ENCODE data around the gene NOS1AP. TPM values are rescaled to one million over a fixed set of nuclear protein-coding genes. Genes with fewer than 3 reads are reported as not detected.

Gene NOS1AP
- total and polyA plus RNA-seq, 3 experiments from 2014 or later = 0.07 TPM; not detected in 2

DNA sequence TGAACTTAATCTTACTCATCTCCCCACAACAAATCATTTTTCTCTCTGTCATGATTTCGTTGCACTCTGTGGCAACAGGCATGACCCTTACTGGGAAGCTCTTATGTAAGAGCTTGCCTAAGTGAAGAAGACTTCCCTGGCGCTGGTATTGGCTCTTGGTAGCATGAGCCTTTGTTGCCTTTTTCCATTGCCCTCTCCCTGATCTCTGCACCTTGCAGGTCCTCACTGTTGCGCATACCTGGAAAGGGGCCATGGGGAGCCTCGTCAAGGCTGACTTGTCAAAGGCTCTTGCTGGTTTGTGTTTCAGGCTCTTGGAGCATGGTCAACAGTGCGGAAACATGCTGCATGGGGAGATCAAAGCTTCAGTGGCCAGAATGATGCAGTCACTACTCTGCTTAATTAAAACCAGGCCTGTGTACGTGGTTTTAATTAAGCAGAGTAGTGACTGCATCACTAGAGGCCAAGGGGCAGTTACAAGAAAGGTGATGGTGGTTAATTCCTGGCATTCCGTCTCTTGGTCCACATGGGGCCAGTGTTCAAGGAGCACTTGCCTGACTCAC, 165.8 kb downstream of the NOS1AP start:
- ChIA-PET CTCF (no interaction called here), POLR2A (no interaction called here)
- no peak overlapping the region for H3K4me3 Mint-ChIP-seq
- Histone ChIP-seq H3K36me3 (ENCODE audit: insufficient read depth, low read length) (no peaks in the 10 kb centered on the region), H3K27me3 (ENCODE audit: insufficient read depth, low read length, poor library complexity, severe bottlenecking) (no peaks in the 10 kb centered on the region), H3K27ac (ENCODE audit: low read depth, low read length) (no peak overlapping the region), H3K4me3 (ENCODE audit: low read length) (no peak overlapping the region), H3K4me1 (ENCODE audit: insufficient read depth, low read length) (no peaks in the 10 kb centered on the region), H3K9me3 (ENCODE audit: low read length) (no peaks in the 10 kb centered on the region)
- H3K9me3 Mint-ChIP-seq = no peaks in the 10 kb centered on the region
- H3K36me3 Mint-ChIP-seq = no peaks in the 10 kb centered on the region
- no peaks in the 10 kb centered on the region for H3K4me1 Mint-ChIP-seq
- H3K27me3 Mint-ChIP-seq = peaks cover 5 to 27% of the 10 kb centered on the region in 2 donors
- no peak overlapping the region for H3K27ac Mint-ChIP-seq
- no peak for DNase-seq

DNA sequence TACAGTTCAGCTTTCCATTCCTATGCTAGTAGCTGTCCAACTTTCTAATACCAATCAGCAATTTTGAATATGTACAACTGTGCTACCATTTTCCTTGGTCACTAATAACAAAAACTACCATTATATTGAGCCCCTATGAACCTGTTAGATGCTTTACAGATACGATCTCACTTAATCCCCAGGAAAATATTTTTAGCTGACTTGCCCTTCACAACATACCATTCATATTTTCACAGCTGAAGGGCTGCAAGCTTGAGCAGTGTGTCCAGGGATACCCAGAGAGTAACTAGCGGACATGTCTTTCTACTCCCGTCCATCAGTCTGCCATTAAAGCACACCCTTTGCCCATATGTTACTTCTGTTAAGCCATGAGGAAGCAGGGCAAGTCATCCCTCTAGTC, 166.7 kb downstream of the NOS1AP start:
- peaks cover 5 to 32% of the 10 kb centered on the region in 2 donors for H3K27me3 Mint-ChIP-seq
- Histone ChIP-seq H3K36me3 (ENCODE audit: insufficient read depth, low read length) (no peaks in the 10 kb centered on the region), H3K27ac (ENCODE audit: low read depth, low read length) (no peak overlapping the region), H3K27me3 (ENCODE audit: insufficient read depth, low read length, poor library complexity, severe bottlenecking) (no peaks in the 10 kb centered on the region), H3K4me1 (ENCODE audit: insufficient read depth, low read length) (no peaks in the 10 kb centered on the region), H3K9me3 (ENCODE audit: low read length) (no peaks in the 10 kb centered on the region), H3K4me3 (ENCODE audit: low read length) (no peak overlapping the region)
- no peaks in the 10 kb centered on the region for H3K9me3 Mint-ChIP-seq
- no peaks in the 10 kb centered on the region for H3K4me1 Mint-ChIP-seq
- H3K4me3 Mint-ChIP-seq = no peak overlapping the region
- no peak for DNase-seq
- CTCF ChIA-PET = no interaction called here
- no peak overlapping the region for H3K27ac Mint-ChIP-seq
- POLR2A ChIA-PET = no interaction called here
- H3K36me3 Mint-ChIP-seq = no peaks in the 10 kb centered on the region

DNA sequence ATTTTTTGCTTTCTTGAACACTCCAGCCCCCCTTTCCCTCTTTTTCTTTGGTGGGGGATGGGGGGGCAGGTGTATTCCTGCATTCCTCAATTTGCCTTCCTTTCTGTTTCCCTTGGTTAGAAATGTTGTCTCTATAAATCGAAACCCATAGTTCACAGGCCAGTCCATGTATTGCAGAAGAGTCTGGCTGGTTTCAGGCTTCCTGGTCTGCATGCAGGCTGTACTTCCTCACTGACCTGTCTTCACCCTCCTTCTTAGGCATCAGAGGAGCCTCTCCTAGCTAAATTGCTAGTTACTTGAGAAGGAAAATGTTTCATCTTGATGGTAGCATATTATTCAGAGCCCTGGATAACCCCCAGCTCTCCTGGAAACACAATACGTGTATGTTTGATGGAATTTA, 167.1 kb downstream of the NOS1AP start:
- Histone ChIP-seq H3K27ac (ENCODE audit: low read depth, low read length) (no peak overlapping the region), H3K4me3 (ENCODE audit: low read length) (no peak overlapping the region), H3K27me3 (ENCODE audit: insufficient read depth, low read length, poor library complexity, severe bottlenecking) (no peaks in the 10 kb centered on the region), H3K36me3 (ENCODE audit: insufficient read depth, low read length) (no peaks in the 10 kb centered on the region), H3K9me3 (ENCODE audit: low read length) (no peaks in the 10 kb centered on the region), H3K4me1 (ENCODE audit: insufficient read depth, low read length) (no peaks in the 10 kb centered on the region)
- no peak overlapping the region for H3K27ac Mint-ChIP-seq
- H3K36me3 Mint-ChIP-seq = no peaks in the 10 kb centered on the region
- H3K4me1 Mint-ChIP-seq = no peaks in the 10 kb centered on the region
- H3K9me3 Mint-ChIP-seq = no peaks in the 10 kb centered on the region
- no peak overlapping the region for H3K4me3 Mint-ChIP-seq
- CTCF ChIA-PET = no interaction called here
- POLR2A ChIA-PET = no interaction called here
- DNase-seq = no peak
- H3K27me3 Mint-ChIP-seq = peaks cover 5 to 32% of the 10 kb centered on the region in 2 donors

DNA sequence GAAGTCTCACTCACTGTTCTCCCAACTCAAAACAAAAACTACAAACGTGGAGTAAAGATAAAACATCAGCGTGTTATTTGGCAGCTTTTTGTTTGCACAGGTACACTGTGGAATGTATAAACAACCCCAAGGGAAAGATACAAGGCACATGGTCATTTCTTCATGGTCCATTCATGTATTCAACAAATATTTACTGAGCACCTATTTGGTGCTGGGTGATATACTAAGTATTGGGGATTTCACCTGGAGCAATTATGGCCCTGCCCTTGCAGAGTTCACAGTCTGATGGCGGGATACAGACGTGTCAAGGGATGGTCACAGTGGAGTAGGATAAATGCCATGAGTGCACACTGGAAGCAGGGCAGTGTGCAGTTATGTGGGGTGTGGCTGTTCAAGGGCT, 171.1 kb downstream of the NOS1AP start:
- no peaks in the 10 kb centered on the region for H3K36me3 ChIP-seq (ENCODE audit: insufficient read depth, low read length)

DNA sequence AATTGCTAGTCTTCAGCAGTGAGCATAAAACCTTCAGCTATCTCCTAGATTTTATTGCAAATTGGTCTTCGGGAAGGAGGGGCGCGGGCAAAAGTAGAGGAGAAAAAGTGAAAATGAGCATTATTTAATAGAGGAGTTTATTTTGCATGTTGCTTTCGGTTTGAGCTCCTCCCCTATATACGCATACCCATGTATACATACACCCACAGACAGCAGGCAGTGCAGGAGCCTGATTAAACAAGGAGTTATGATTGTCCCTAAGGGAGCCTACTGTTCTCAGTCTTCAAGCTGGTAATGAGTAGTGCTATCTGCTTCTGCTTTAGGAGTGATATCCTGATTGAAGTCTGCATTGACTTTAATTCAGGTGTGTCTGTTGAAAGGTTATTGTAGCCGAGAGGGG, 173.3 kb downstream of the NOS1AP start:
- no peaks in the 10 kb centered on the region for H3K36me3 Mint-ChIP-seq
- no peak overlapping the region for H3K4me3 Mint-ChIP-seq
- Histone ChIP-seq H3K4me3 (ENCODE audit: low read length) (no peak overlapping the region), H3K27me3 (ENCODE audit: insufficient read depth, low read length, poor library complexity, severe bottlenecking) (peaks cover 5% of the 10 kb centered on the region), H3K36me3 (ENCODE audit: insufficient read depth, low read length) (no peaks in the 10 kb centered on the region), H3K9me3 (ENCODE audit: low read length) (no peaks in the 10 kb centered on the region), H3K27ac (ENCODE audit: low read depth, low read length) (no peak overlapping the region), H3K4me1 (ENCODE audit: insufficient read depth, low read length) (no peaks in the 10 kb centered on the region)
- ChIA-PET CTCF (no interaction called here), POLR2A (no interaction called here)
- H3K27me3 Mint-ChIP-seq = peaks cover 2 to 19% of the 10 kb centered on the region in 2 donors
- H3K9me3 Mint-ChIP-seq = no peaks in the 10 kb centered on the region
- no peak for DNase-seq
- no peaks in the 10 kb centered on the region for H3K4me1 Mint-ChIP-seq
- H3K27ac Mint-ChIP-seq = no peak overlapping the region

More for the DNA sequence above, 171.1 kb downstream of the NOS1AP start:
- no peaks in the 10 kb centered on the region for H3K36me3 Mint-ChIP-seq
- no peak overlapping the region for H3K27ac Mint-ChIP-seq
- Histone ChIP-seq H3K27ac (ENCODE audit: low read depth, low read length) (no peak overlapping the region), H3K27me3 (ENCODE audit: insufficient read depth, low read length, poor library complexity, severe bottlenecking) (peaks cover 5% of the 10 kb centered on the region), H3K4me1 (ENCODE audit: insufficient read depth, low read length) (no peaks in the 10 kb centered on the region), H3K9me3 (ENCODE audit: low read length) (no peaks in the 10 kb centered on the region), H3K4me3 (ENCODE audit: low read length) (no peak overlapping the region)
- H3K9me3 Mint-ChIP-seq = no peaks in the 10 kb centered on the region
- peaks cover 5 to 34% of the 10 kb centered on the region in 2 donors for H3K27me3 Mint-ChIP-seq
- POLR2A ChIA-PET = no interaction called here
- no peak for DNase-seq
- no peaks in the 10 kb centered on the region for H3K4me1 Mint-ChIP-seq
- CTCF ChIA-PET = no interaction called here
- no peak overlapping the region for H3K4me3 Mint-ChIP-seq

DNA sequence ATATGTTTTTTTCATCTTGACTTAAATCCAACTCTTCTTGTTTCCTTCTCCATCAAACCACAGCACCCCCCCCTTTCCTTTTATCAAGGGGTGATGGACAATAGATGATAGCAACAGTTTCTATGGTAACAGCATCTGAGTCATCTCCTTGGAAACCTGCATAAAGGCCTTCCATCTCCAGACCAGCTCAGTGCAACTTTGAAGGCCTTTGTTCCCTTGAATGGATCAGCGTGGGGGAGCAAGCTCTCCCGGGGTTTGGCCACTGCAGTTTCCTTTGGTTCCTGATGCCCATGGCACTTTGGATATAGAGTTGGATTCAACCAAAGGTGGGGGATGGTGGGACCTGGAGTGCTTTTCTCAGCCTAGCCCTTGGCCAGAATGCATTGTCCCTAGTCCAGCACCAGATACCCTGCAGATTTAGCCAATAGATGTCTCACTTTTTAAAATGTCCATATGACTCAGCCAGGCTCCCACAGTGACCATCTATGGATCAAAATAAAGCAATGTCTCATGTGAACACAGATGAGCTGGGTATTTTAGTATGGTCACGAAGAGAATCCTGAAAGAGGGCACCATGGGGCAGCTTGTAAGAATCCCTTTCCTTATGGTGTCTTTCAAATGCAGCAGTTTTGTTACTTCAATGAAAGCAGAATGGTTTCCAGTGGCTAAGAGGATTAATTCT, 179.5 kb downstream of the NOS1AP start:
- H3K9me3 Mint-ChIP-seq = no peaks in the 10 kb centered on the region
- ChIA-PET POLR2A (no interaction called here), CTCF (no interaction called here)

DNA sequence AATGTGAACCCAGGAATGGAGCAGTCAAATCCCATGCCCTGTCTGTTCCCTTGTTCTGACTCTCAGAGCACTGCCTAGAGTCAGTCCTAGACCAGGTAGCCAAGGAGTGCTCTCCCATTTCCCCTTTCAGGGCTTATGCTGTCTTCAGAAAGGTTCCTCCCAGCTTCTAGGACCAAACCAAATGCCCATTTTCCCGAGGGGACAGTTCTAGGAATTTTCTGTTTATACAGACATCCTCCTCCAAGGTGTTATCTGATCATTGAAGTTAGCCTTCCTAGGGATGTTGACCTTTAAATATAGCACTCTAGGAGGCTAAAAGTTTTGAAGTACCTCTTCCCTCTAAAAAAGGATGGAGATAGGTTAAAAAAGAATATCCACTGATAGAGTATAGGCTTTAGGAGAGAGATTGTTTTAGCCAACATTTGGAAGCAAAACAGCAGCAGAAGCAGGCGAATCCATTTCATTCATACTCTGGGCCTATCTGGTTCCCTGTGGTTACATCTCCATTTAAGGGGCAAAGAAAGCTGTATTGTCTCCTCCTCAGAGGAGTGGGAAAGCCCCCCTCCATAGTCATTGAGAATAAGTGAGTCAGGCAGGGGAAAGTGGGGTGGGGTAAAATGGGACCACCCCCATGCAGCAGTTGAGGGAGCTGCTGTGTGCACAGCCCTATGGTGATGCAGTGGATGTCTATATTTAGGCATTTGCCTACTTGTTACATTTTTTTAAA, 180.7 kb downstream of the NOS1AP start:
- no peaks in the 10 kb centered on the region for H3K36me3 ChIP-seq (ENCODE audit: insufficient read depth, low read length)
- POLR2A ChIA-PET = no interaction called here
- H3K4me3 ChIP-seq (ENCODE audit: low read length) = no peak overlapping the region
- H3K27me3 ChIP-seq (ENCODE audit: insufficient read depth, low read length, poor library complexity, severe bottlenecking) = no peaks in the 10 kb centered on the region
- no peak overlapping the region for H3K4me3 Mint-ChIP-seq
- no peak overlapping the region for H3K27ac ChIP-seq (ENCODE audit: low read depth, low read length)
- H3K4me1 ChIP-seq (ENCODE audit: insufficient read depth, low read length) = no peaks in the 10 kb centered on the region
- H3K9me3 ChIP-seq (ENCODE audit: low read length) = no peaks in the 10 kb centered on the region
- no peak overlapping the region for H3K27ac Mint-ChIP-seq
- no peaks in the 10 kb centered on the region for H3K36me3 Mint-ChIP-seq
- H3K27me3 Mint-ChIP-seq = peaks cover 5 to 11% of the 10 kb centered on the region in 2 donors
- no peaks in the 10 kb centered on the region for H3K4me1 Mint-ChIP-seq
- no peaks in the 10 kb centered on the region for H3K9me3 Mint-ChIP-seq
- CTCF ChIA-PET = no interaction called here
- no peak for DNase-seq

More for the DNA sequence above, 179.5 kb downstream of the NOS1AP start:
- Histone ChIP-seq H3K9me3 (ENCODE audit: low read length) (no peaks in the 10 kb centered on the region), H3K27ac (ENCODE audit: low read depth, low read length) (no peak overlapping the region), H3K36me3 (ENCODE audit: insufficient read depth, low read length) (no peaks in the 10 kb centered on the region), H3K4me1 (ENCODE audit: insufficient read depth, low read length) (no peaks in the 10 kb centered on the region), H3K4me3 (ENCODE audit: low read length) (no peak overlapping the region), H3K27me3 (ENCODE audit: insufficient read depth, low read length, poor library complexity, severe bottlenecking) (no peaks in the 10 kb centered on the region)
- Mint-ChIP-seq H3K27ac (no peak overlapping the region), H3K36me3 (no peaks in the 10 kb centered on the region), H3K27me3 (peaks cover 0 to 2% of the 10 kb centered on the region in 2 donors), H3K4me3 (no peak overlapping the region), H3K4me1 (no peaks in the 10 kb centered on the region)
- DNase-seq = no peak

DNA sequence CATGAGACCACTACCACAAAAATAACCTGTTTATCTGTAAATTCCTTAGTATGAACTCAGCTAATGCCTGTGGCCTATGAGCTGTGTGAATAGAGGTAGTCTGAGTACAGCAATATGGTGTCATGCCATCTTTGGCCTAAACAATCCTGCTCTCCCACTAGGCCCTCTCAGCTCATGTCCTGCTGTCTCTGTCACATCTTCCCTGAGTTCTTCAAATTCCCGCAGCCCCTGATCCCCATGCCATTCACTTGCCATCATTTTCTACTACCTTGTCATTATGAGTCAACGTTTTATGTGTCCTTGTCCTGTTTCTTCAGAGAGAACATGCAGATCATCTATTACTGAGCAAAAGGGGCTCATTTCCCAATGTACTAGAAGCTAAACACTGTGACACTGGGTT, 181.6 kb downstream of the NOS1AP start:
- no peak overlapping the region for H3K4me3 ChIP-seq (ENCODE audit: low read length)
- H3K9me3 ChIP-seq (ENCODE audit: low read length) = no peaks in the 10 kb centered on the region
- H3K36me3 ChIP-seq (ENCODE audit: insufficient read depth, low read length) = no peaks in the 10 kb centered on the region
- H3K9me3 Mint-ChIP-seq = no peaks in the 10 kb centered on the region
- no peaks in the 10 kb centered on the region for H3K27me3 ChIP-seq (ENCODE audit: insufficient read depth, low read length, poor library complexity, severe bottlenecking)
- peaks cover 5 to 13% of the 10 kb centered on the region in 2 donors for H3K27me3 Mint-ChIP-seq
- H3K27ac Mint-ChIP-seq = no peak overlapping the region
- H3K27ac ChIP-seq (ENCODE audit: low read depth, low read length) = no peak overlapping the region
- H3K4me3 Mint-ChIP-seq = no peak overlapping the region
- no peak for DNase-seq
- H3K4me1 Mint-ChIP-seq = no peaks in the 10 kb centered on the region
- H3K4me1 ChIP-seq (ENCODE audit: insufficient read depth, low read length) = no peaks in the 10 kb centered on the region
- ChIA-PET POLR2A (no interaction called here), CTCF (no interaction called here)
- no peaks in the 10 kb centered on the region for H3K36me3 Mint-ChIP-seq

Data from CD8-positive, alpha-beta memory T cell (primary cell).